Measurements from ENCODE around the gene MPHOSPH9. TPM values are rescaled to one million over a fixed set of nuclear protein-coding genes. Genes with fewer than 3 reads are reported as not detected.

Gene MPHOSPH9
- total RNA-seq, 1 experiment from 2014 or later: 72.3 TPM

- intact Hi-C loops (cut with micrococcal nuclease; ENCODE audit: unreplicated experiment) (no loop called here), in situ Hi-C loops (cut with HindIII; ENCODE audit: low pct_unique_long_range_greater_than_20kb, low sequenced_read_pairs) (no loop called here)
- no peaks in the 10 kb centered on the region for H3K36me3 ChIP-seq (ENCODE audit: control insufficient read depth, insufficient read depth, low read length)
- ChIA-PET POLR2A (no interaction called here), CTCF (no interaction called here)
- no peak for DNase-seq (ENCODE audit: low read depth, low spot score)
- TF ChIP-seq TCF7L2 (IDR thresholded peaks at IDR 0.05; ENCODE audit: low read depth, low read length) (no peak), POLR2AphosphoS5 (IDR thresholded peaks at IDR 0.05; ENCODE audit: low read depth, low read length) (no peak), SIN3A (IDR thresholded peaks at IDR 0.05; ENCODE audit: borderline replicate concordance, insufficient read depth, low read depth, low read length) (no peak), CTCF (IDR thresholded peaks at IDR 0.05) (no peak), REST (IDR thresholded peaks at IDR 0.05; ENCODE audit: insufficient read depth in 1 of 2, low read depth in 2 of 2, low read length in 1 of 2) (no peak)
- H3K27ac ChIP-seq (ENCODE audit: low read length): no peak overlapping the region
- H3K9me3 ChIP-seq (ENCODE audit: control insufficient read depth, insufficient read depth, low read depth, low read length): no peaks in the 10 kb centered on the region
- no peak overlapping the region for H3K4me3 ChIP-seq (ENCODE audit: low read depth in 2 of 2, low read length in 2 of 2)
- no peaks in the 10 kb centered on the region for H3K4me1 ChIP-seq (ENCODE audit: control insufficient read depth, insufficient read depth, low read length)
- no peaks in the 10 kb centered on the region for H3K27me3 ChIP-seq (ENCODE audit: control insufficient read depth, insufficient read depth, low read length)
- no TSS peak for BruUV-seq (replicated peaks)
- 0 out of 2 replicates have a peak, but pooled peaks have one; percentile 30 for ATAC-seq
Observed at GRCh38 chr12:123243671-123244262, 10.8 kb upstream of the MPHOSPH9 start.

GRCh38 chr12:123242116-123242904, 9.4 kb upstream of the MPHOSPH9 start:
- ChIA-PET CTCF (no interaction called here), POLR2A (interaction anchor here (0.8 kb wide), 1 partner anchor 9 kb away, joined by 3 read pairs; the partner anchor contains the start of genes MPHOSPH9 and MTRFR)
- Histone ChIP-seq H3K27ac (ENCODE audit: low read length) (no peak overlapping the region), H3K4me1 (ENCODE audit: control insufficient read depth, insufficient read depth, low read length) (no peaks in the 10 kb centered on the region), H3K9me3 (ENCODE audit: control insufficient read depth, insufficient read depth, low read depth, low read length) (no peaks in the 10 kb centered on the region), H3K27me3 (ENCODE audit: control insufficient read depth, insufficient read depth, low read length) (no peaks in the 10 kb centered on the region), H3K36me3 (ENCODE audit: control insufficient read depth, insufficient read depth, low read length) (no peaks in the 10 kb centered on the region), H3K4me3 (ENCODE audit: low read depth in 2 of 2, low read length in 2 of 2) (no peak overlapping the region)
- BruUV-seq (replicated peaks): TSS peak; percentile 18
- TF ChIP-seq SIN3A (IDR thresholded peaks at IDR 0.05; ENCODE audit: borderline replicate concordance, insufficient read depth, low read depth, low read length) (no peak), TCF7L2 (IDR thresholded peaks at IDR 0.05; ENCODE audit: low read depth, low read length) (no peak), REST (IDR thresholded peaks at IDR 0.05; ENCODE audit: insufficient read depth in 1 of 2, low read depth in 2 of 2, low read length in 1 of 2) (no peak), POLR2AphosphoS5 (IDR thresholded peaks at IDR 0.05; ENCODE audit: low read depth, low read length) (no peak), CTCF (IDR thresholded peaks at IDR 0.05) (no peak)
- DNase-seq (ENCODE audit: low read depth, low spot score) (no peak), ATAC-seq (no peak)
- in situ Hi-C loops (cut with HindIII; ENCODE audit: low pct_unique_long_range_greater_than_20kb, low sequenced_read_pairs) (no loop called here), intact Hi-C loops (cut with micrococcal nuclease; ENCODE audit: unreplicated experiment) (no loop called here)
